IMR-90 (cell line): Measurements from ENCODE around the gene PAK6. TPM values are rescaled to one million over a fixed set of nuclear protein-coding genes. Genes with fewer than 3 reads are reported as not detected.

Source experiments
- ATAC-seq: fragments of 200-7000 bp; cut with Tn5 transposase; 2 replicates; pipeline ENCODE4 v1.9.1; 2020; ENCODE audit warnings: low read depth, mild to moderate bottlenecking, moderate library complexity
- BruUV-seq: library from RNA; stranded (reverse); fragments of 400-500 nt; replicated peaks from 2 replicates; lab custom pipeline; 2021; lab: Mats Ljungman, UMichigan
- CTCF ChIA-PET: fragments of 300-600 bp; formaldehyde crosslinking; extraction: SDS; loops from one replicate; lab custom pipeline; 2021; ENCODE audit warnings: antibody characterized with exemption; lab: Yijun Ruan, JAX
- POLR2A ChIA-PET: fragments of 300-600 bp; sonication (Branson Sonifier 250); formaldehyde crosslinking; loops from one replicate; lab custom pipeline; 2022; ENCODE audit warnings: antibody characterized with exemption; ENCODE audit not compliant: unreplicated experiment; lab: Charles Lee
- DNase-seq: peaks from one replicate; pipeline ENCODE4 v3.0.0; 2013
- H2AFZ ChIP-seq: replicated peaks from 2 replicates; pipeline ENCODE3; 2013; ENCODE audit warnings: low read length, mild to moderate bottlenecking; ENCODE audit not compliant: poor library complexity
- H2AK5ac ChIP-seq: 2 replicates; pipeline ENCODE4 v1.6.1; 2013; ENCODE audit warnings: low read depth, low read length, inconsistent platforms
- H2AK9ac ChIP-seq: replicated peaks from 2 replicates; pipeline ENCODE3; 2013; ENCODE audit warnings: mild to moderate bottlenecking, low read depth, low read length, moderate library complexity; ENCODE audit not compliant: poor library complexity
- H2BK120ac ChIP-seq: 2 replicates; pipeline ENCODE4 v1.6.1; 2013; ENCODE audit warnings: low read depth, low read length, inconsistent platforms
- H2BK15ac ChIP-seq: 3 replicates; pipeline ENCODE4 v1.6.1; 2013; ENCODE audit warnings: low read depth, low read length, inconsistent platforms
- H2BK20ac ChIP-seq: 2 replicates; pipeline ENCODE4 v1.6.1; 2013; ENCODE audit warnings: low read depth, mild to moderate bottlenecking, inconsistent platforms, low read length, moderate library complexity
- H2BK5ac ChIP-seq: 2 replicates; pipeline ENCODE4 v1.6.1; 2013; ENCODE audit warnings: mild to moderate bottlenecking, low read depth, low read length, inconsistent platforms; ENCODE audit not compliant: poor library complexity, severe bottlenecking
- H3K14ac ChIP-seq: replicated peaks from 2 replicates; pipeline ENCODE4 v1.6.1; 2013; ENCODE audit warnings: low read depth, low read length, inconsistent platforms
- H3K18ac ChIP-seq: 2 replicates; pipeline ENCODE4 v1.6.1; 2013; ENCODE audit warnings: low read depth, low read length, control low read depth
- H3K23ac ChIP-seq: 2 replicates; pipeline ENCODE4 v1.6.1; 2013; ENCODE audit warnings: low read depth, low read length, inconsistent platforms
- H3K27ac ChIP-seq: 2 replicates; pipeline ENCODE4 v1.5.1; 2013; ENCODE audit warnings: mild to moderate bottlenecking, control low read depth, low read length; ENCODE audit not compliant: insufficient read depth
- H3K27me3 ChIP-seq: 2 replicates; pipeline ENCODE4 v1.6.1; 2013; ENCODE audit warnings: low read length; ENCODE audit not compliant: control insufficient read depth, insufficient read depth
- H3K36me3 ChIP-seq: 2 replicates; pipeline ENCODE4 v1.6.1; 2013; ENCODE audit warnings: low read length, mixed read lengths; ENCODE audit not compliant: control insufficient read depth, insufficient read depth
- H3K4ac ChIP-seq: 2 replicates; pipeline ENCODE4 v1.6.1; 2013; ENCODE audit warnings: low read depth, low read length, inconsistent platforms
- H3K4me1 ChIP-seq: 2 replicates; pipeline ENCODE4 v1.6.1; 2013; ENCODE audit warnings: low read length, mixed read lengths; ENCODE audit not compliant: control insufficient read depth, insufficient read depth
- H3K4me2 ChIP-seq: 2 replicates; pipeline ENCODE4 v1.6.1; 2013; ENCODE audit warnings: low read depth, mild to moderate bottlenecking, control low read depth, low read length, moderate library complexity
- H3K4me3 ChIP-seq: 2 replicates; pipeline ENCODE4 v1.5.1; 2013; ENCODE audit warnings: low read depth, mild to moderate bottlenecking, control low read depth, low read length, moderate library complexity; ENCODE audit not compliant: insufficient read depth
- H3K56ac ChIP-seq: 2 replicates; pipeline ENCODE4 v1.6.1; 2013; ENCODE audit warnings: low read length, inconsistent platforms; ENCODE audit not compliant: insufficient read depth; ENCODE audit errors: extremely low read depth
- H3K79me1 ChIP-seq, 2 experiments: 2 replicates each; pipeline ENCODE4 v1.6.1; 2013; ENCODE audit warnings: low read length in 2 of 2, inconsistent platforms in 1 of 2, low read depth in 1 of 2
- H3K9ac ChIP-seq: 2 replicates; pipeline ENCODE4 v1.6.1; 2013; ENCODE audit warnings: low read depth, low read length, control low read depth
- H3K9me1 ChIP-seq: 2 replicates; pipeline ENCODE4 v1.6.1; 2013; ENCODE audit warnings: low read length, inconsistent platforms; ENCODE audit not compliant: insufficient read depth
- H3K9me3 ChIP-seq: 2 replicates; pipeline ENCODE4 v1.6.1; 2013; ENCODE audit warnings: low read length; ENCODE audit not compliant: control insufficient read depth, insufficient read depth
- H4K20me1 ChIP-seq: 2 replicates; pipeline ENCODE4 v1.6.1; 2013; ENCODE audit warnings: low read length, inconsistent platforms; ENCODE audit not compliant: insufficient read depth
- H4K5ac ChIP-seq: 2 replicates; pipeline ENCODE4 v1.6.1; 2013; ENCODE audit warnings: mild to moderate bottlenecking, low read depth, low read length, control low read depth
- H4K8ac ChIP-seq, 2 experiments: 2 replicates each; pipeline ENCODE4 v1.6.1; 2013; ENCODE audit warnings: low read depth in 2 of 2, low read length in 2 of 2, control low read depth in 1 of 2, inconsistent platforms in 1 of 2
- H4K91ac ChIP-seq: 2 replicates; pipeline ENCODE4 v1.6.1; 2013; ENCODE audit warnings: low read depth, low read length, inconsistent platforms; ENCODE audit not compliant: insufficient read depth
- BHLHE40 ChIP-seq: fragments of 150-350 bp; IDR thresholded peaks from 2 replicates; pipeline ENCODE4 v1.6.1; 2016; ENCODE audit warnings: mild to moderate bottlenecking, low read depth, low read length
- CEBPB ChIP-seq: IDR thresholded peaks from 2 replicates; pipeline ENCODE4 v1.6.1; 2012; ENCODE audit warnings: low read depth, low read length, improper control_type of control experiment
- CHD1 ChIP-seq: IDR thresholded peaks from 2 replicates; pipeline ENCODE4 v1.6.1; 2012; ENCODE audit warnings: low read depth, low read length, improper control_type of control experiment
- CTCF ChIP-seq: conservative IDR thresholded peaks from 2 replicates; pipeline ENCODE4 v1.5.1; 2012; ENCODE audit warnings: mild to moderate bottlenecking, low read depth, low read length, improper control_type of control experiment
- FOS ChIP-seq: fragments of 150-350 bp; IDR thresholded peaks from 2 replicates; pipeline ENCODE4 v1.6.1; 2016; ENCODE audit warnings: low read depth, low read length
- MAFK ChIP-seq: IDR thresholded peaks from 2 replicates; pipeline ENCODE4 v1.6.1; 2012; ENCODE audit warnings: low read depth, low read length, improper control_type of control experiment
- MAZ ChIP-seq: IDR thresholded peaks from 2 replicates; pipeline ENCODE4 v1.6.1; 2012; ENCODE audit warnings: low read depth, mild to moderate bottlenecking, low read length, improper control_type of control experiment, moderate library complexity, borderline replicate concordance
- NFE2L2 ChIP-seq: fragments of 150-350 bp; IDR thresholded peaks from 2 replicates; pipeline ENCODE4 v1.6.1; 2016; ENCODE audit warnings: low read depth, mild to moderate bottlenecking, low read length
- RAD21 ChIP-seq: IDR thresholded peaks from 2 replicates; pipeline ENCODE4 v1.6.1; 2012; ENCODE audit warnings: low read length, improper control_type of control experiment
- RCOR1 ChIP-seq: IDR thresholded peaks from 2 replicates; pipeline ENCODE4 v1.6.1; 2012; ENCODE audit warnings: mild to moderate bottlenecking, low read length, improper control_type of control experiment; ENCODE audit not compliant: insufficient replicate concordance
- RFX5 ChIP-seq: IDR thresholded peaks from 2 replicates; pipeline ENCODE4 v1.8.0; 2012; ENCODE audit warnings: low read depth, mild to moderate bottlenecking, low read length, moderate library complexity
- SMC3 ChIP-seq: fragments of 150-350 bp; IDR thresholded peaks from 2 replicates; pipeline ENCODE4 v1.6.1; 2016; ENCODE audit warnings: low read depth, mild to moderate bottlenecking, antibody characterized with exemption, low read length, moderate library complexity
- USF2 ChIP-seq: fragments of 150-350 bp; IDR thresholded peaks from 2 replicates; pipeline ENCODE4 v1.6.1; 2017; ENCODE audit warnings: mild to moderate bottlenecking, antibody characterized with exemption, low read length, low read depth
- WGBS, 2 experiments: methylation state at CpG; one replicate each; pipeline versions ENCODE4 v1.1.5 to v1.1.7; 2013; ENCODE audit warnings: missing lambda C conversion rate in 2 of 2; ENCODE audit not compliant: insufficient read length in 1 of 2; ENCODE audit errors: extremely low coverage in 2 of 2; 5-methylcytosine and 5-hydroxymethylcytosine counted together
- dilution Hi-C: fragments of 300-500 bp; cut with HindIII; formaldehyde crosslinking; loops from one replicate; pipeline ENCODE4 v1.14.3; 2018; ENCODE audit warnings: low sequenced_read_pairs; ENCODE audit not compliant: unreplicated experiment
- in situ Hi-C: fragments of 300-500 bp; cut with MboI; formaldehyde crosslinking; loops from 3 replicates; pipeline ENCODE4 v1.14.3; 2019; ENCODE audit warnings: low sequenced_read_pairs, inconsistent platforms, mixed read lengths
- intact Hi-C: fragments of 100-400 bp; cut with micrococcal nuclease; formaldehyde crosslinking; loops from 2 replicates; pipeline ENCODE4 v1.10.0; 2022
- polyA plus RNA-seq, 3 experiments: library from polyadenylated mRNA; depleted of rRNA; stranded (reverse); fragments of >200 nt; gene quantifications; 2 replicates each; pipeline ENCODE4 v1.2.3, GENCODE V29; 2012; ENCODE audit warnings: low replicate concordance in 1 of 3
- total RNA-seq: library from RNA; depleted of rRNA; stranded (reverse); fragments of >200 nt; gene quantifications from 2 replicates; pipeline ENCODE4 v1.2.3, GENCODE V29; 2012
- TF ChIP-seq, protein P1 (sequence below): fragments of 150-350 bp; IDR thresholded peaks from 2 replicates; pipeline ENCODE4 v1.6.1; 2016; ENCODE audit warnings: low read depth, mild to moderate bottlenecking, low read length, moderate library complexity, borderline replicate concordance

Gene PAK6
- total and polyA plus RNA-seq, 2 of the 4 experiments (the other 2 are of a cell fraction) = 0.21 TPM; not detected in 1

GRCh38 chr15:40278026-40278425 is 39.2 kb downstream of the PAK6 start:
- Histone ChIP-seq H2BK5ac (no peak overlapping the region), H3K27ac (no peak overlapping the region), H2AK5ac (no peak overlapping the region), H3K14ac (no peak overlapping the region), H3K4me2 (no peak overlapping the region), H3K4me3 (no peak overlapping the region), H2BK15ac (no peak overlapping the region), H2AK9ac (no peak overlapping the region), H3K79me1 (no peaks in the 10 kb centered on the region), H2BK20ac (no peak overlapping the region), H3K9ac (no peak overlapping the region), H4K8ac (no peak overlapping the region), H3K9me3 (no peaks in the 10 kb centered on the region), H3K18ac (no peak overlapping the region), H3K36me3 (no peaks in the 10 kb centered on the region), H3K23ac (no peak overlapping the region), H2AFZ (no peak overlapping the region), H3K4me1 (peaks cover 4% of the 10 kb centered on the region), H2BK120ac (no peak overlapping the region), H3K4ac (no peak overlapping the region), H3K9me1 (no peaks in the 10 kb centered on the region), H4K91ac (no peak overlapping the region), H4K20me1 (no peaks in the 10 kb centered on the region), H3K56ac (no peak overlapping the region), H4K5ac (no peak overlapping the region), H3K27me3 (peaks cover 53% of the 10 kb centered on the region)
- CTCF ChIA-PET = no interaction called here
- intact Hi-C loops (no loop called here), dilution Hi-C loops (no loop called here), in situ Hi-C loops (loop anchor here (5.0 kb wide), 1 partner anchor 149 kb away; no protein-coding TSS in a partner anchor)
- 83% methylated on average over 1 of the region's 10 CpGs; no CpG with 5 or more reads in 1 of the 2 experiments for WGBS, 2 experiments
- TF ChIP-seq BHLHE40 (no peak), RFX5 (no peak), MAZ (no peak), RCOR1 (no peak), MAFK (no peak), NFE2L2 (no peak), FOS (no peak), USF2 (no peak), SMC3 (no peak), RAD21 (no peak), CEBPB (no peak), CTCF (no peak), CHD1 (no peak)
- TF ChIP-seq, protein P1, sequence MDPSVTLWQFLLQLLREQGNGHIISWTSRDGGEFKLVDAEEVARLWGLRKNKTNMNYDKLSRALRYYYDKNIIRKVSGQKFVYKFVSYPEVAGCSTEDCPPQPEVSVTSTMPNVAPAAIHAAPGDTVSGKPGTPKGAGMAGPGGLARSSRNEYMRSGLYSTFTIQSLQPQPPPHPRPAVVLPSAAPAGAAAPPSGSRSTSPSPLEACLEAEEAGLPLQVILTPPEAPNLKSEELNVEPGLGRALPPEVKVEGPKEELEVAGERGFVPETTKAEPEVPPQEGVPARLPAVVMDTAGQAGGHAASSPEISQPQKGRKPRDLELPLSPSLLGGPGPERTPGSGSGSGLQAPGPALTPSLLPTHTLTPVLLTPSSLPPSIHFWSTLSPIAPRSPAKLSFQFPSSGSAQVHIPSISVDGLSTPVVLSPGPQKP = no peak
- no peak for DNase-seq
- no TSS peak for BruUV-seq
- POLR2A ChIA-PET = no interaction called here
- no peak for ATAC-seq
